RWPE2 (cell line): ENCODE measurements around the gene VOPP1.

Experiments
- ATAC-seq: fragments of 200-7000 bp; cut with Tn5 transposase; 3 replicates; pipeline ENCODE4 v1.9.1; 2021; ENCODE audit warnings: low read depth
- DNase-seq: peaks from one replicate; pipeline ENCODE4 v3.0.0-alpha.2; 2020; ENCODE audit warnings: low spot score
- H3K27ac ChIP-seq: fragments of 450-650 bp; 2 replicates; pipeline ENCODE4 v1.5.1; 2017; ENCODE audit warnings: mild to moderate bottlenecking; ENCODE audit not compliant: poor library complexity, severe bottlenecking
- H3K27me3 ChIP-seq: fragments of 250-450 bp; sonication (Bioruptor Pico); 2 replicates; pipeline ENCODE4 v1.5.1; 2021; ENCODE audit warnings: mild to moderate bottlenecking, moderate library complexity; ENCODE audit not compliant: insufficient read depth, poor library complexity, severe bottlenecking
- H3K36me3 ChIP-seq: fragments of 250-450 bp; sonication (Bioruptor Pico); 2 replicates; pipeline ENCODE4 v1.5.1; 2020; ENCODE audit warnings: low read depth, mild to moderate bottlenecking, moderate library complexity
- H3K4me1 ChIP-seq: fragments of 250-450 bp; sonication (Bioruptor Pico); 2 replicates; pipeline ENCODE4 v1.5.1; 2021; ENCODE audit warnings: mild to moderate bottlenecking, moderate library complexity; ENCODE audit not compliant: insufficient read depth, poor library complexity, severe bottlenecking
- H3K4me3 ChIP-seq: fragments of 250-450 bp; sonication (Bioruptor Pico); 2 replicates; pipeline ENCODE4 v1.5.1; 2021; ENCODE audit warnings: mild to moderate bottlenecking, moderate library complexity; ENCODE audit not compliant: severe bottlenecking
- H3K9me3 ChIP-seq: fragments of 250-450 bp; sonication (Bioruptor Pico); 2 replicates; pipeline ENCODE4 v1.5.1; 2021; ENCODE audit warnings: mild to moderate bottlenecking, moderate library complexity; ENCODE audit not compliant: severe bottlenecking
- TF ChIP-seq, protein P1 (sequence below): fragments of 450-650 bp; IDR thresholded peaks from one replicate; pipeline ENCODE4 v1.5.1; 2017; ENCODE audit warnings: mild to moderate bottlenecking, moderate library complexity; ENCODE audit not compliant: poor library complexity, severe bottlenecking

The VOPP1 gene

DNA sequence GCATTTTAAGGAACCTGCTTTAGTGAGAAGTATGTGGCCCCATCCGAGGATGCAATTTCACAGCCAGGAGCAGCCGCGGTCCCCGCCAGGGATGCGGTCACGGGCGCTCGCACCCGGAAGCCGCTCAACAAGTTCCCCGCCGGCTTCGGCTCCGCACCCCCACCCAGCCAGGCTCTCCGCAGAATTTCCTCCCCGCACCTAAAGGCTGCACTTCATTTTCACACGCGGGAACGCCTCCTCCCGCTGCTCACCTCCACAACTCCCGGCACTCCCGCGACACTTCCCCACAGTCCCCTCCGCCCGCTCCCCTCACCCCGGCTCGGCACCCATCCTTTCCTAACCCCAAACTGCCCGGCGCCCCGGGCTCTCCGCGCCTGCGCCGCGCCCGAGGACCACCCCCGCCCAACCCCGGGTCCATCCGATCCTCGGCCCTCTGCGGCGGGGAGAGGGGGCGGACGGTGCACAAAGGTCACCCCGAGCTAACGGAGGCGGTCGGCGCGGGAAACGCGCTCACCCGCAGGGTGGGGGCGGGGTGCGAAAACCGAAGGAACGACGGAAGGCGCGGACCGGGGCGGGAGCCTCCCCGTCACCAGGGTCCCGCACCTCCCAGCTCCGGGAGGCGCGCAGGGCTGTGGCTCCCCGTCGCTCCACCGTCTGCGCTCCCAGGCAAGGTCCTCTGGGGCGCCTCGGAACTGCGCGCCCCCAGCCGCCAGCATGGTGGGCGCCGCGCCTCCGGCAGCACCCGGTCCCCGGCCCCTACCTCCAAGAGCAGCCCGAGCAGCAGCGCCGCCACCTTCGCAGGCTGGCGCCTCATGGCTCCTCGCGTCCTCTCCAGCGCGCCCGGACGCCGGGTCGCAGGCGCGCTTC is 558 bp downstream of the VOPP1 start:
- DNase-seq (no peak), ATAC-seq (peak; percentile 40)
- Histone ChIP-seq H3K4me3 (peak overlapping the region; percentile 100), H3K9me3 (no peaks in the 10 kb centered on the region), H3K27me3 (no peaks in the 10 kb centered on the region), H3K36me3 (no peaks in the 10 kb centered on the region), H3K4me1 (peaks cover 33% of the 10 kb centered on the region), H3K27ac (peak overlapping the region; percentile 96)
- TF ChIP-seq, protein P1, sequence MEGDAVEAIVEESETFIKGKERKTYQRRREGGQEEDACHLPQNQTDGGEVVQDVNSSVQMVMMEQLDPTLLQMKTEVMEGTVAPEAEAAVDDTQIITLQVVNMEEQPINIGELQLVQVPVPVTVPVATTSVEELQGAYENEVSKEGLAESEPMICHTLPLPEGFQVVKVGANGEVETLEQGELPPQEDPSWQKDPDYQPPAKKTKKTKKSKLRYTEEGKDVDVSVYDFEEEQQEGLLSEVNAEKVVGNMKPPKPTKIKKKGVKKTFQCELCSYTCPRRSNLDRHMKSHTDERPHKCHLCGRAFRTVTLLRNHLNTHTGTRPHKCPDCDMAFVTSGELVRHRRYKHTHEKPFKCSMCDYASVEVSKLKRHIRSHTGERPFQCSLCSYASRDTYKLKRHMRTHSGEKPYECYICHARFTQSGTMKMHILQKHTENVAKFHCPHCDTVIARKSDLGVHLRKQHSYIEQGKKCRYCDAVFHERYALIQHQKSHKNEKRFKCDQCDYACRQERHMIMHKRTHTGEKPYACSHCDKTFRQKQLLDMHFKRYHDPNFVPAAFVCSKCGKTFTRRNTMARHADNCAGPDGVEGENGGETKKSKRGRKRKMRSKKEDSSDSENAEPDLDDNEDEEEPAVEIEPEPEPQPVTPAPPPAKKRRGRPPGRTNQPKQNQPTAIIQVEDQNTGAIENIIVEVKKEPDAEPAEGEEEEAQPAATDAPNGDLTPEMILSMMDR = peak; percentile 15

DNA sequence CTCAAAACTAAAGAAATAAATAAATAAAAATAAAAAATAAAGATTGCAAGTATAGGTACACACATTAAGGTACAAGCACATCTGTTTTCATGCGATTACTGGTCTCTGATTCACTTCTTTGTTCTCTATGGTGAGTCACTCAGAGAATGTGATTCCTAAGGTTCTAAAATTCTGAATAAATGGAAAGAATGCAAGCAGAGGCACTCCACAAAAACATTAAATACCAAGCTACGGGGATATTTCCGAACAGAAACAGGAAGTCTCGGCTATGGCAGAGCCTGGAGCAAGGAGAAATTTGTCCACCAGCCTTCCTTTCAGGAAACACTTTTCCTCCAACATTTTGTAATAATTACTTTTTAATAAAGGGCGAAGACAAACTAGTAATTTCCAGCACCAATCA is 1.4 kb downstream of the VOPP1 start:
- H3K27ac ChIP-seq = peak overlapping the region; percentile 96
- H3K9me3 ChIP-seq = no peaks in the 10 kb centered on the region
- H3K36me3 ChIP-seq = no peaks in the 10 kb centered on the region
- ATAC-seq = peak; percentile 69
- H3K4me1 ChIP-seq = peaks cover 33% of the 10 kb centered on the region
- TF ChIP-seq, protein P1 = no peak
- H3K27me3 ChIP-seq = no peaks in the 10 kb centered on the region
- no peak for DNase-seq
- H3K4me3 ChIP-seq = peak overlapping the region; percentile 100

DNA sequence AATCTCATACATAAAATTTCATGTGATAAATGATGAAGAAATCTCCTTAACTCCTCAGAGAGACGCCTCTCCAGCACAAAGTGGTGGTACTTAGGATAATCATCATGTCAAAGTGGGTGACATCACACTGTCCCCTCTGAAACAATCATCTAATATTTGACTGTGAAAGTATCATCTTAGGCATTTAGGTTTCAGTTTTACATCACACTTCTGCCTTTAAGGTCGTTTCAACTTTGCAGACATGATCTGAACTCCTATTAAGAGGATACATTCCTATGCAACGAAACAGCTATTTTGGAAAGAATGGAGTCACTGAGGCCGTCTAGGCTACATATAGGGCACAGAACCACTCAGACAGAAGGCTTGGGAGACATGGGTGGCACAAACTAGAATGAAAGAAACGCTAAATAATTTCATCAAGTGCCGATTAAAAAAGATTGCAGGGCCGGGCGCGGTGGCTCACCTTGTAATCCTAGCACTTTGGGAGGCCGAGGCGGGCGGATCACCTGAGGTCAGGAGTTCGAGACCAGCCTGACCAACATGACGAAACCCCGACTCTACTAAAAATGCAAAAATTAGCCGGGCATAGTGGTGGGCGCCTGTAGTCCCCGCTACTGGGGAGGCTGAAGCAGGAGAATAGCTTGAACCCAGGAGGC is 2.0 kb downstream of the VOPP1 start:
- no peaks in the 10 kb centered on the region for H3K27me3 ChIP-seq
- H3K9me3 ChIP-seq = no peaks in the 10 kb centered on the region
- TF ChIP-seq, protein P1 = no peak
- H3K4me3 ChIP-seq = peak overlapping the region; percentile 100
- peak overlapping the region; percentile 96 for H3K27ac ChIP-seq
- H3K36me3 ChIP-seq = no peaks in the 10 kb centered on the region
- peaks cover 37% of the 10 kb centered on the region for H3K4me1 ChIP-seq
- DNase-seq (no peak), ATAC-seq (no peak)

DNA sequence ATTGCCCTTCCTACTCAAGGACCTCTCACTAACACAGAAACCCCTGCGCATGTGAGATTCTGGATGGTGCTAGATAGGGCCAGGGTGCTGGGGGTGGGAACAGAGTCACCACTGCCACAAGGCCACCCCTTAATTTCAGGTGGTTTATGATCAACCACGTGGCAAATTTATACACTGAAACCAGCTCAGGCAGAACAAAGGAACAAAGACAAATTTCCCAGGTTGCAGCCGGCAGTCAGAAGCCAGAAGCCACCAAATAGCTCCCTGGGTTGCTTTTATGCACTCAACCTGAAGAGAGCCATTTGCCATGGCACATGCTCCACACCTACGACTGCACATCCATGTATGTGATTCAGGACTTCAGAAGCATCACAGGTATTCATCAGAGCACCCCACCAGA is 2.5 kb downstream of the VOPP1 start:
- peaks cover 43% of the 10 kb centered on the region for H3K4me1 ChIP-seq

More for the DNA sequence above, 2.5 kb downstream of the VOPP1 start:
- H3K27me3 ChIP-seq = no peaks in the 10 kb centered on the region
- H3K27ac ChIP-seq = peak overlapping the region; percentile 96
- H3K9me3 ChIP-seq = no peaks in the 10 kb centered on the region
- H3K36me3 ChIP-seq = no peaks in the 10 kb centered on the region
- TF ChIP-seq, protein P1 = no peak
- DNase-seq = no peak
- ATAC-seq = no peak
- H3K4me3 ChIP-seq = no peak overlapping the region
